Effector memory CD4-positive, alpha-beta T cell (primary cell): ENCODE measurements around the gene ARL3.

ENCODE experiments used
- DNase-seq, 3 donors: peaks; one replicate each; pipeline ENCODE4 v3.0.0-alpha.2; 2020
- H3K27ac ChIP-seq: 2 replicates; pipeline ENCODE4 v1.7.0; 2013; ENCODE audit warnings: mild to moderate bottlenecking, low read length, moderate library complexity; ENCODE audit not compliant: insufficient read depth, poor library complexity, severe bottlenecking
- H3K27me3 ChIP-seq: replicated peaks from 2 replicates; pipeline ENCODE4 v1.7.0; 2013; ENCODE audit warnings: mild to moderate bottlenecking, low read length; ENCODE audit not compliant: insufficient read depth, control insufficient read depth, poor library complexity, severe bottlenecking
- H3K36me3 ChIP-seq: 2 replicates; pipeline ENCODE4 v1.7.0; 2013; ENCODE audit warnings: mild to moderate bottlenecking, low read length, moderate library complexity; ENCODE audit not compliant: control insufficient read depth, insufficient read depth
- H3K4me1 ChIP-seq: 2 replicates; pipeline ENCODE4 v1.7.0; 2013; ENCODE audit warnings: low read length, mild to moderate bottlenecking; ENCODE audit not compliant: control insufficient read depth, insufficient read depth, poor library complexity, severe bottlenecking
- H3K4me3 ChIP-seq: 2 replicates; pipeline ENCODE4 v1.7.0; 2013; ENCODE audit warnings: low read length, low read depth, mild to moderate bottlenecking; ENCODE audit not compliant: insufficient read depth, poor library complexity, severe bottlenecking
- H3K9me3 ChIP-seq: 2 replicates; pipeline ENCODE4 v1.7.0; 2013; ENCODE audit warnings: mild to moderate bottlenecking, low read length, moderate library complexity; ENCODE audit not compliant: control insufficient read depth

ARL3 gene

GRCh38 chr10:102665904-102666509 is 48.2 kb downstream of the ARL3 start:
- no peaks in the 10 kb centered on the region for H3K27me3 ChIP-seq
- H3K36me3 ChIP-seq = no peaks in the 10 kb centered on the region
- H3K27ac ChIP-seq = no peak overlapping the region
- no peaks in the 10 kb centered on the region for H3K9me3 ChIP-seq
- no peak for DNase-seq
- H3K4me1 ChIP-seq = peaks cover 25% of the 10 kb centered on the region
- H3K4me3 ChIP-seq = no peak overlapping the region

GRCh38 chr10:102661658-102662028 is 52.6 kb downstream of the ARL3 start:
- H3K4me3 ChIP-seq = no peak overlapping the region
- no peak for DNase-seq
- H3K27ac ChIP-seq = peak overlapping the region; percentile 66
- no peaks in the 10 kb centered on the region for H3K9me3 ChIP-seq
- peaks cover 28% of the 10 kb centered on the region for H3K4me1 ChIP-seq
- H3K27me3 ChIP-seq = no peaks in the 10 kb centered on the region
- H3K36me3 ChIP-seq = peaks cover 17% of the 10 kb centered on the region

- H3K4me1 ChIP-seq = peaks cover 28% of the 10 kb centered on the region
- peak overlapping the region; percentile 66 for H3K27ac ChIP-seq
- H3K9me3 ChIP-seq = no peaks in the 10 kb centered on the region
- H3K27me3 ChIP-seq = no peaks in the 10 kb centered on the region
- peak in 2 of 3 donors; percentile 33 for DNase-seq
- peaks cover 23% of the 10 kb centered on the region for H3K36me3 ChIP-seq
- peak overlapping the region; percentile 42 for H3K4me3 ChIP-seq
These were observed 53.1 kb downstream of the ARL3 start for GRCh38 chr10:102660888-102661657.

DNA sequence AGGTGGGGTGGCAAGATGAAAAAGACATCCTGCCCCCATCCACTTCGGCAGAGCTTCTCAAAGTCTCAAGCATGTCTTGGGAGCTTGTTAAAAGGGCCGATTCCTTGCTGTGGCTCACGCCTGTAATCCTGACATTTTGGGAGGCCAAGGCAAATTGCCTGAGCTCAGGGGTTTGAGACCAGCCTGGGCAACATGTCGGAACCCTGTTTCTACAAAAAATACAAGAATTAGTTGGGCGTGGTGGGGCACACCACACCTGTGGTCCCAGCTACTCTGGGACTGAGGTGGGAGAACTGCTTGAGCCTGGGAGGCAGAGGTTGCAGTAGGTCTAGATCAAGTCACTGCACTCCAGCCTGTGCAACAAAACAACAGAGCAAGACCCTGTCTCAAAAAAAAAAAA is 55.4 kb downstream of the ARL3 start:
- H3K36me3 ChIP-seq = peaks cover 46% of the 10 kb centered on the region
- H3K27me3 ChIP-seq = no peaks in the 10 kb centered on the region
- no peak for DNase-seq
- H3K4me1 ChIP-seq = peaks cover 28% of the 10 kb centered on the region
- peak overlapping the region; percentile 45 for H3K27ac ChIP-seq
- H3K9me3 ChIP-seq = no peaks in the 10 kb centered on the region
- H3K4me3 ChIP-seq = no peak overlapping the region

DNA sequence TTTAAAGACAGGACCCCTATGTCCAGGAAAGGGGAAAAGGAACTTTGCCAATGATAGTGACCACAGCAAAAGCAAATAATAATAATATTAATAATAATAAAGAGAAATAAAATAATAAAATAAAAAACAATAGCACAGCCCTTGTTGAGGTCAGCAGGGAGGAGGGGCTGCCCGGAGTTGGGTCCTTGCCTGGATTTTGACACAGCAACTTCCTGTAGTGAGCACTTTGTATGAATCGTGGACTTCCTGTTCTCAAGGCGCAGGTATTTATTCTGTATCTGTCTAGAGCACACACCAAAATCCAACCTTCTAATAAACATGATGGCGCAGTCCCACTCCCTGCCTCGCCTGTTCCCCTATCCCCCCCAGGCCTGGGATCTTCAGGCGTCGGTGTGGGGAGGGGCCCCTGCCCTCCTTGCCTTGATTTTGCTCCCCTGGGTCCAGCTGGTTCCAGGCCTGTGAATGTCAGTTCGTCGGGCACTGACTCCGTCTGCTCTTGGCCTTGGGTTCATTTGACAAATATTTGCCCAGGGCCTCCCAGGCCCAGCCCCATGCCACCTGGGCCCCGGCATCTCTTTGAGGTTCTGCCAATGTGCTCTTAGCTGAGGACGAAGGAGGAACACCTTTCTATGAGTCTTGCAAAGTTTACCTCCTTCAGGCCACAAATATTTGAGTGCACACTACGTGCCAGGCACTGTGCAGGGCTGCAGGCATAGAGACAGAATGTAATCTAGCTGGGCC is 56.0 kb downstream of the ARL3 start:
- no peaks in the 10 kb centered on the region for H3K9me3 ChIP-seq
- no peaks in the 10 kb centered on the region for H3K27me3 ChIP-seq
- peaks cover 52% of the 10 kb centered on the region for H3K36me3 ChIP-seq
- peaks cover 28% of the 10 kb centered on the region for H3K4me1 ChIP-seq
- no peak for DNase-seq
- no peak overlapping the region for H3K4me3 ChIP-seq
- peak overlapping the region; percentile 45 for H3K27ac ChIP-seq

- Histone ChIP-seq H3K9me3 (no peaks in the 10 kb centered on the region), H3K4me3 (no peak overlapping the region), H3K4me1 (peaks cover 28% of the 10 kb centered on the region), H3K27ac (no peak overlapping the region), H3K27me3 (no peaks in the 10 kb centered on the region), H3K36me3 (peaks cover 55% of the 10 kb centered on the region)
- no peak for DNase-seq
These were observed 56.7 kb downstream of the ARL3 start for GRCh38 chr10:102657451-102657850.

DNA sequence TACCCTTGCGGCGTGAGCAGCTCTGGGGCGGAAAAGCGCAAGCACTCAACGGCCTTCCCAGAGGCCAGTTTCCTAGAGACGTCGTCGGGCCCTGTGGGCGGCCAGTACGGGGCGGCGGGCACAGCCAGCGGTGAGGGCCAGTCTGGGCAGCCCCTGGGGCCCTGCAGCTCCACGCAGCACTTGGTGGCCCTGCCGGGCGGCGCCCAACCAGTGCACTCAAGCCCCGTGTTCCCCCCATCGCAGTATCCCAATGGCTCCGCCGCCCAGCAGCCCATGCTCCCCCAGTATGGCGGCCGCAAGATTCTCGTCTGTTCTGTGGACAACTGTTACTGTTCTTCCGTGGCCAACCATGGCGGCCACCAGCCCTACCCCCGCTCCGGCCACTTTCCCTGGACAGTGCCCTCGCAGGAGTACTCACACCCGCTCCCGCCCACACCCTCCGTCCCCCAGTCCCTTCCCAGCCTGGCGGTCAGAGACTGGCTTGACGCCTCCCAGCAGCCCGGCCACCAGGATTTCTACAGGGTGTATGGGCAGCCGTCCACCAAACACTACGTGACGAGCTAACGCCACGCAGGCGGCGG is 57.3 kb downstream of the ARL3 start:
- peaks cover 55% of the 10 kb centered on the region for H3K36me3 ChIP-seq

DNA sequence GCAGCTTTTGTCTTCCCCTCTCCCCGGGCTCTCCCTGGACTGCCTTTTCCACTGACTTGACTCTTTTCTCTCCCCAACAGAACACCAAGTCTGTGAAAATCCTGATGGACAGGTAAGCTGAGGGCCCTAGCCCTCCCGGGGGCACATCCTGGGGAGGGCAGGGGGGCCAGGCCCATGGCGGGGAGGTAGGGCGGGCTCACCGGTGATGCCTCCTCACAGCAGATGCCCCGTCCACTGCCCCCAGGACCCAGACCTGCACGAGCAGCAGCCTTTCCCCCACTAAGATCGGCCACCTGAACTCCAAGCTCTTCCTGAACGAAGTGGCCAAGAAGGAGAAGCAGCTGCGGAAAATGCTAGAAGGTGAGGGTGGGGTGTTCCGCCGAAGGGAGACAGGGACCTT is 58.2 kb downstream of the ARL3 start:
- H3K4me3 ChIP-seq = no peak overlapping the region
- DNase-seq = no peak
- H3K27me3 ChIP-seq = no peaks in the 10 kb centered on the region
- H3K36me3 ChIP-seq = peaks cover 55% of the 10 kb centered on the region
- peaks cover 33% of the 10 kb centered on the region for H3K4me1 ChIP-seq
- no peak overlapping the region for H3K27ac ChIP-seq
- no peaks in the 10 kb centered on the region for H3K9me3 ChIP-seq

More for the DNA sequence above, 57.3 kb downstream of the ARL3 start:
- DNase-seq = no peak
- Histone ChIP-seq H3K9me3 (no peaks in the 10 kb centered on the region), H3K4me1 (peaks cover 33% of the 10 kb centered on the region), H3K27ac (no peak overlapping the region), H3K27me3 (no peaks in the 10 kb centered on the region), H3K4me3 (no peak overlapping the region)

DNA sequence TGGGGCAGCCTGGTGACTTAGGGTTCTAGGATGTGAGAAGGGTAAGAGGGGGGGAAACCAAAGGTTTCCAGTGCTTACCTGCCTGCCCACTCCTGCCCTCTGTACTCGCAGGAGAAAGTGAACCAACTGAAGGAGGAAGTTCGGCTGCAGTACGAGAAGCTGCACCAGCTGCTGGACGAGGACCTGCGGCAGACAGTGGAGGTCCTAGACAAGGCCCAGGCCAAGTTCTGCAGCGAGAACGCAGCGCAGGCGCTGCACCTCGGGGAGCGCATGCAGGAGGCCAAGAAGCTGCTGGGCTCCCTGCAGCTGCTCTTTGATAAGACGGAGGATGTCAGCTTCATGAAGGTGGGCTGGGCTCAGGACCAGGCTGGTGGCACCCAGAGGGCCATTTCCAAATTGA is 59.2 kb downstream of the ARL3 start:
- no peak overlapping the region for H3K27ac ChIP-seq
- no peaks in the 10 kb centered on the region for H3K9me3 ChIP-seq
- peaks cover 55% of the 10 kb centered on the region for H3K36me3 ChIP-seq
- DNase-seq = no peak
- peaks cover 33% of the 10 kb centered on the region for H3K4me1 ChIP-seq
- H3K4me3 ChIP-seq = no peak overlapping the region
- no peaks in the 10 kb centered on the region for H3K27me3 ChIP-seq
